ENCODE results near the gene TLCD1.

GRCh38 chr17:28688481-28688880 is 37.6 kb downstream of the TLCD1 start:
- TF ChIP-seq CTCF (IDR thresholded peaks at IDR 0.05) (no peak), EZH2 (IDR thresholded peaks at IDR 0.05; ENCODE audit: borderline replicate concordance, insufficient read depth, low read depth, low read length, poor library complexity, severe bottlenecking) (no peak)
